Right cardiac atrium (tissue), 5 donors: Measurements from ENCODE around the gene RABL6. TPM values are rescaled to one million over a fixed set of nuclear protein-coding genes. Genes with fewer than 3 reads are reported as not detected.

ENCODE experiments used
- ATAC-seq, 2 donors: fragments of 200-7000 bp; cut with Tn5 transposase; one replicate each; pipeline versions ENCODE4 v1.8.0 to v1.9.1; 2020; ENCODE audit warnings: moderate library complexity in 2 of 2, mild to moderate bottlenecking in 1 of 2
- DNase-seq, 3 donors: peaks; one replicate each; pipeline ENCODE4 v3.0.0-alpha.2; 2020
- H3K27ac ChIP-seq: one replicate; pipeline ENCODE4 v1.5.1; 2013; ENCODE audit warnings: mild to moderate bottlenecking, low read length, control low read depth, moderate library complexity
- H3K27me3 ChIP-seq: one replicate; pipeline ENCODE4 v1.6.1; 2013; ENCODE audit not compliant: control insufficient read depth, insufficient read depth
- H3K4me1 ChIP-seq: one replicate; pipeline ENCODE4 v1.6.1; 2013; ENCODE audit warnings: low read length; ENCODE audit not compliant: control insufficient read depth, insufficient read depth
- H3K4me3 ChIP-seq: one replicate; pipeline ENCODE4 v1.5.1; 2013; ENCODE audit warnings: low read length, control low read depth
- H3K9me3 ChIP-seq: one replicate; pipeline ENCODE4 v1.6.1; 2013; ENCODE audit warnings: low read length; ENCODE audit not compliant: control insufficient read depth
- WGBS: extraction: QIAGEN DNeasy Blood & Tissue Kit; methylation state at CpG from one replicate; pipeline ENCODE4 v1.1.7; 2013; 5-methylcytosine and 5-hydroxymethylcytosine counted together
- intact Hi-C, 4 donors: fragments of 100-400 bp; cut with DNase I; formaldehyde crosslinking; loops; one replicate each; pipeline versions ENCODE4 v1.11.0 to v1.14.0; 2022 to 2023
- polyA plus RNA-seq: library from polyadenylated mRNA; stranded (reverse); fragments of 200-250 nt; gene quantifications from one replicate; pipeline ENCODE4 v1.2.3, GENCODE V29; 2013
- total RNA-seq, 4 donors: library from RNA; stranded (reverse); fragmentation: NEBNext Ultra II Directional; extraction: Animal tissue kit (Norgen Biotek cat#: 25700); gene quantifications; one replicate each; pipeline ENCODE4 v1.2.1, GENCODE V29; 2021
- donor health status: healthy with polysubstance abuse.
- donor health status: DM: no; HTN: yes; CAD: no.
- donor health status: DM: no; HTN: no; CAD: no.
- donor health status: DM: no; HTN: yes; CAD: no; lungs with severe emphysema.
- donor health status: DM: yes; HTN: yes; CAD: no.

Gene RABL6
- total and polyA plus RNA-seq, 5 donors: 67.3 to 87.2 (median 72.1) TPM

- intact Hi-C loops: loop anchor here in 2 of 4 donors (5.0 to 10.0 kb wide), 3 partner anchors 97 to 142 kb away; partner anchors contain the start of genes FBXW5 (in 2 of the 2) and C8G (in 1 of the 2)
- peak in 1 of 3 donors; percentile 66 for DNase-seq
- no peaks in the 10 kb centered on the region for H3K27me3 ChIP-seq
- no peak for ATAC-seq
- WGBS: 43% methylated on average over 102 of the region's 102 CpGs
- peaks cover 10% of the 10 kb centered on the region for H3K4me1 ChIP-seq
- no peak overlapping the region for H3K27ac ChIP-seq
- H3K4me3 ChIP-seq: no peak overlapping the region
- H3K9me3 ChIP-seq: no peaks in the 10 kb centered on the region
Observed at GRCh38 chr9:136845465-136846260, 37.9 kb downstream of the RABL6 start.

- ATAC-seq (no peak), DNase-seq (no peak)
- 13% methylated on average over 98 of the region's 98 CpGs for WGBS
- intact Hi-C loops: loop anchor here in 2 of 4 donors (5.0 to 10.0 kb wide), 3 partner anchors 96 to 141 kb away; partner anchors contain the start of genes FBXW5 (in 2 of the 2) and C8G (in 1 of the 2)
- H3K27ac ChIP-seq: no peak overlapping the region
- no peak overlapping the region for H3K4me3 ChIP-seq
- H3K27me3 ChIP-seq: no peaks in the 10 kb centered on the region
- H3K9me3 ChIP-seq: no peaks in the 10 kb centered on the region
- H3K4me1 ChIP-seq: peaks cover 9% of the 10 kb centered on the region
Observed at GRCh38 chr9:136846376-136847087, 38.8 kb downstream of the RABL6 start.

DNA sequence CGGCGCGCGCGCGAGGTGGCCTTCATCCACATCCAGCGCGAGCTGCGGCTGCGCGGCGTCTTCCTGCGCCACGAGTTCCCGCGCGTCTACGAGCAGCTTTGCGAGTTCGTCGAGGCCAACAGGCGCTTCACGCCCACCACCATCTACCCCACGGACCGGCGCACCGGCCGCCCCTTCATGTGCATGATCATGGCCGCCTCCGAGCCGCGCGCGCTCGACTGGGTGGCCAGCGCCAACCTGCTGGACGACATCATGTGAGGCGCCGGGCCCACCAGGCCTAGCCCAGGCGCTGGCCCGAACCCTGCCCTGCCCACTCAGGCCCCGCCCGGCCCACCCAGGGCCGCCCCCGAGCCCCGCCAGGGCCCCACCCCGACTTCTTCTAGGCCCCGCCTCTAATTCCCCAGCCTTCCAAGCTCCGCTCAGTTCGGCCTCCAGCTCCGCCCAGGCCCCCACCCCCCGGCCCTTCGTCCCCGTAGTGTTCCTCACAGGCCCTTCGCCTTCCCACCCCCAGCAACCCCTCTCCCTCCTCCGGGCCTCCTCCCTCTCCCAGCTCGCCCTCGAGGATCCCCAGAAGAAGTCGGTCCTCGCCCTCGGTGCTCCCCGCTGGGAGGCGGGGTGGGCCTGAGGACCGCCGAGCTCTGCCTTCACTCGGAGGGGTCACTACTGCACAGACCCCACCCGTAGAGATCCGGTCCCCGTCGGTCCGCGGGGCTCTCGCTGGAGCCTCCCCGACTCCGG, 39.5 kb downstream of the RABL6 start:
- Histone ChIP-seq H3K9me3 (no peaks in the 10 kb centered on the region), H3K4me1 (peaks cover 2% of the 10 kb centered on the region), H3K4me3 (peak overlapping the region; percentile 70), H3K27me3 (no peaks in the 10 kb centered on the region), H3K27ac (peak overlapping the region; percentile 37)
- peak; percentile 73 to 92 (median 89) for DNase-seq
- intact Hi-C loops: loop anchor here in 2 of 4 donors (5.0 to 10.0 kb wide), 3 partner anchors 95 to 140 kb away; partner anchors contain the start of genes FBXW5 (in 2 of the 2) and C8G (in 1 of the 2)
- 5% methylated on average over 75 of the region's 75 CpGs for WGBS
- ATAC-seq: peak; percentile 18 to 19

GRCh38 chr9:136847826-136848392, 40.2 kb downstream of the RABL6 start:
- DNase-seq (peak; percentile 92 to 97 (median 96)), ATAC-seq (peak; percentile 55 to 56)
- intact Hi-C loops: loop anchor here in 2 of 4 donors (5.0 to 10.0 kb wide), 3 partner anchors 94 to 139 kb away; partner anchors contain the start of genes FBXW5 (in 2 of the 2) and C8G (in 1 of the 2)
- H3K27ac ChIP-seq: peak overlapping the region; percentile 85
- H3K4me1 ChIP-seq: peaks cover 2% of the 10 kb centered on the region
- H3K9me3 ChIP-seq: no peaks in the 10 kb centered on the region
- under 1% methylated on average over 48 of the region's 48 CpGs for WGBS
- peak overlapping the region; percentile 70 for H3K4me3 ChIP-seq
- H3K27me3 ChIP-seq: no peaks in the 10 kb centered on the region

DNA sequence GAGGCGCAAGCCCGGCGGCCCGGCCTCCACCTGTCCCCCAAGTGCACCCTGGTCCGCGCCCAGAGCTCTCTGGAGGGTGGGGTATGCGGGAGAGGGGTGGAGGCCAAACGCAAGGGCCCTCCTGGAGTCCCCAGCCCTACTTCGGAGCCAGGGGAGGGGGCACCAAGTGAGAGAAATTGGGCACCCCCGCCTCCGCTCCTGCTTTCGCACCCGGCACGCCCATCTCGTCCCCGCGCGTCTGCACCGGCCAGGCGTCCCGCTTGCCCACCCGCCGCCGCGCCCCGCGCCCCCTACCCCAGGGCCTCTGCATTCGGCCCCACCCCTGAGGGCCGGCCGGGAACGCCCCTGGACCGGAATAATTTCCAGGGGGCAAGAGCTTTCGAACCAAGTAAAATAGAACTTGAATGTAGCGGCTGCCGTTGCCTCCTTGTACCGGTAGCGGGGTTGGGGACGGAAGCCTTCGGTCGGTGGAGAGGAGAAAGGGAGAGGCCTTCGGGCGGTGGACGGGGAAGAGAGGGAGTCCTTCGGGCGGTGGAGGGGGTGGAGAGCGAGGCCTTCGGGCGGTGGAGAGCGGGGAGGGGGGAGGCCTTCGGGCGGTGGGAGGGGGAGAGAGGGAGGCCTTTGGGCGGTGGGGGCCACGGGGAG, 40.8 kb downstream of the RABL6 start:
- H3K4me1 ChIP-seq: peaks cover 2% of the 10 kb centered on the region
- peak overlapping the region; percentile 70 for H3K4me3 ChIP-seq
- peak; percentile 63 to 85 (median 83) for DNase-seq
- WGBS: 1% methylated on average over 50 of the region's 53 CpGs
- intact Hi-C loops: loop anchor here in 2 of 4 donors (5.0 to 10.0 kb wide), 3 partner anchors 94 to 139 kb away; partner anchors contain the start of genes FBXW5 (in 2 of the 2) and C8G (in 1 of the 2)
- peak overlapping the region; percentile 85 for H3K27ac ChIP-seq
- peak; percentile 8 to 25 for ATAC-seq
- H3K9me3 ChIP-seq: no peaks in the 10 kb centered on the region
- H3K27me3 ChIP-seq: no peaks in the 10 kb centered on the region

DNA sequence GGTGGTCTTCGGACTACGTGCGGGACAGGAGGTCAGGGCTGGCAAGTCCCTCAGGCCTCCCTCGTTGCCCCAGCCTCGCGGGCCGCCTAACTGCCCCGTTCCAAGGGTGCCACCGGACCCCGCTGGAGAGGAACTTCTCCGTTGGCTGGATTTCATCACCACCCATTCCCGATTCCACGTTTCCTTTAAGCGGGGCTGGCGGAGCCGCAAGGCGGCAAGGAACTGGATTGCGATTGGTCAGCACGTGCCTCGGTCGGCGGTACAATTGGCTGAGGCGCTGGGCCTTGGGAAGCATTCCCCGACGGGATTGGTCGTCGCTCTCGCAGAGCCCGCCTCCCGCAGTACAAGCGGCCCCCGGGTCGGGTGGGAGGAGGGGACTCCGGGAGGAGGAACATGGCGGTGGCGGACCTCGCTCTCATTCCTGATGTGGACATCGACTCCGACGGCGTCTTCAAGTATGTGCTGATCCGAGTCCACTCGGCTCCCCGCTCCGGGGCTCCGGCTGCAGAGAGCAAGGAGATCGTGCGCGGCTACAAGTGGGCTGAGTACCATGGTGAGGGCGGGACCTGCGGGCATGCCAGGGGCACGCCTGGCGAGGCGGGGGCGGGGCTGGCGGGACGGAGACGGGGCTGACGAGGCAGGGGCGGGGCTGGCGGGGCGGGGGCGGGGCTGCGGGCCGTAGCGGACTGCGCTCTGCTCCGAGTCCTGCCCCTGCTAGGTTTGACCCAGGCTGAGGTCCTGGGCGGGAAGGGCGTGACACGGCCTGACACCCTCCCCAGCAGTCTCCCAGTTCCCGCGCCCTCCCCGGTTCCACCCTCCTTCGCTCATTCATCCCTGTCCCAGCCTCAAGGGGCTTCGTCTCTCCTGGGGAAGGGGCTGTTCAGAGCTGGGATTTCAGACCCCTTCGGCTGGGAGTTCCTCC, 41.6 kb downstream of the RABL6 start, which contains the start of gene PHPT1:
Gene PHPT1 (plus strand): TSS at position 372 of the 922 bp plus-strand sequence. CDS start 22 bp downstream, at position 394.
- intact Hi-C loops: loop anchor here in 2 of 4 donors (5.0 to 10.0 kb wide), 3 partner anchors 93 to 138 kb away; partner anchors contain the start of genes FBXW5 (in 2 of the 2) and C8G (in 1 of the 2)
- H3K27me3 ChIP-seq: no peaks in the 10 kb centered on the region
- no peaks in the 10 kb centered on the region for H3K9me3 ChIP-seq
- H3K4me1 ChIP-seq: peaks cover 2% of the 10 kb centered on the region
- peak within 1 kb of the TSS; percentile 93 for H3K27ac ChIP-seq
- ATAC-seq (peak; percentile 89), DNase-seq (peak; percentile 99 to 100 (median 99))
- H3K4me3 ChIP-seq: peak within 1 kb of the TSS; percentile 70
- 1% methylated on average over 77 of the region's 77 CpGs for WGBS

- Histone ChIP-seq H3K9me3 (no peaks in the 10 kb centered on the region), H3K4me1 (peaks cover 2% of the 10 kb centered on the region), H3K4me3 (peak overlapping the region; percentile 60), H3K27me3 (no peaks in the 10 kb centered on the region), H3K27ac (peak overlapping the region; percentile 40)
- DNase-seq (peak in 2 of 3 donors; percentile 63 to 78), ATAC-seq (no peak)
- intact Hi-C loops: loop anchor here in 3 of 4 donors (5.0 to 10.0 kb wide), 3 partner anchors 92 to 137 kb away; partner anchors contain the start of genes FBXW5 (in 3 of the 3) and C8G (in 2 of the 3)
- 40% methylated on average over 43 of the region's 43 CpGs for WGBS
Observed at GRCh38 chr9:136849960-136850865, 42.5 kb downstream of the RABL6 start.
